GM21737 (cell line): Measurements from ENCODE around the gene RAB41.
"Not testable (repeated sequence)": the region's sequence is repeated elsewhere in the genome, so short reads cannot be mapped to it uniquely, and the experiment has no call there.

ENCODE experiments used
- ATAC-seq: cut with Tn5 transposase; IDR thresholded peaks from one replicate; pipeline ENCODE4 v1.9.1; 2021; ENCODE audit warnings: mild to moderate bottlenecking, moderate library complexity; ENCODE audit not compliant: unreplicated experiment

Gene RAB41

DNA sequence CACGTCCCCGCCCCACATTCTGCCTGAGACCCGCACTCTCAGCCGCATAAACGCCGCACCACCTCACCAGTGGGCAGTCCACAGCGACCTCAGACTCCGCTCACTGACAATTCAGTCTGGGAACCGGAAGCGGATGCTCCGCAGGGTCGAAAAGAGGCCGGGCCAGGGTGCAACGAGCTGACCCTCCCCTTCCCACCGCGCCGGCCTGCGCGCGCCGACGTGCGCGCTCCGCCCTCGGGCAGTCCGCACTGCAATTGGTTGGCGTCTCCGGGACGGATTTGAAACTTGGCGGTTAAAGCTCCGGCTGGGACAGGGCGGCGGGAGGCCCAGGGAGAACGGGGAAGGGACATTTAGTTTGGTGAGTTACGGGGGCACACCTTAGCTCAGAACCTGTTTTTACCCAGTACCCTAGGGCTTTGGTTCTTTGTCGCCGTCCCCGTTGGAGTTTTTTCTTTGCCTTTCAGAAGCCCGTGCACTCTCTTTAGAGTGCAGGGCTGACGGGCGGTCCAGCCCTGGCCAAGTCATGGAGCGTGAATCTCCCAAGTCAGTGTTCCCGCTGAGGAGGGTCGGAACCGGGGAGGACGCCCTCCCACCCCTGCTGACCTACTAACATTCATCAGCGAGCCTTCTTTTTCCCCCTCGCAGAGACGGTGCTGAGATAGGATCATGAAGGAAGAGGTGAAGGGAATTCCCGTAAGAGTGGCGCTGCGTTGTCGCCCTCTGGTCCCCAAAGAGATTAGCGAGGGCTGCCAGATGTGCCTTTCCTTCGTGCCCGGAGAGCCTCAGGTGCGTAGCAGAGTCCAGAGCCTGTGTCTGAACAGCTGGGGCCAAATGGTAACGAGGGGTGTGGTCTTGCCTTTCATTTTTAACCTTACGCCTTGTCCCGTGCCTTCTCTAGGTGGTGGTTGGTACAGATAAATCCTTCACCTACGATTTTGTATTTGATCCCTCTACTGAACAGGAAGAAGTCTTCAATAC is 8.1 kb downstream of the RAB41 start, which contains the start of the genes KIF4A and PDZD11:
Gene KIF4A (plus strand): TSS at position 312 of the 978 bp plus-strand sequence. CDS start 355 bp downstream, at position 667.
Gene PDZD11 (minus strand): TSS at position 135 of the 978 bp plus-strand sequence. CDS start 586 bp downstream, outside the sequence.
- ATAC-seq, result peak; percentile 96

DNA sequence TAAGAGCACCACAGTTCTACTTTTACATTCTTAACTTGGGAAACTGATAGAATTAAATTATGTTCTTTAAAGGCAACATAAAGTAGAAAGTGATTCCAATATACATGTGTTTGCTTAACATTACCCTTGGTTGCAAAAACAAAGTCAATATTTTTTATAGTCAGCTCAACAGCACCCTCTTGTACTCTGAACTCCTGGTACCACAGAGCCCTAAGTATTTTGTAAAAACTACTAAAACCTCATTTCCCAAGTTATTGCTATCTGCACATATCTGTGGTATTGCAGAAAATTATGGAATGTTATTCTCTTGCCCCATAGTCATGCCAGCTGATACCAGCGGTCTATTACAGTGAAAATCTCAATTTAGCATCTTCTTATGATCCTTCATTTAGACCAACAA is 10.8 kb downstream of the RAB41 start:
- ATAC-seq, result no peak

DNA sequence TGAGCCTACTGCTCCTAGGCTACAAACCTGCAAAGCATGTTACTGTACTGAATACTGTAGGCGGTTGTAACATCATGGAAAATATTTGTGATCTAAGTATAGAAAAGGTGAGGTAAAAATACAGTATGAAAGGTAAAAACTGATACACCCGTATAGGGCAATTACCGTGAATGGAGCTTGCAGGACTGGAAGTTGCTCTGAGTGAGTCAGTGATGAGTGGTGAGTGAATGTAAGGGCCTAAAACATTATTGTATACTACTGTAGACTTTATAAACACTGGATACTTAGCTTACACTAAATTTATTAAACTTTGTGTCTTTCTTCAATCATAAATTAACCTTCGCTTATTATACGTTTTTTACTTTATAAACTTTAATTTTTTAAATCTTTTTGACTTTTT is 11.6 kb downstream of the RAB41 start:
- no peak for ATAC-seq

DNA sequence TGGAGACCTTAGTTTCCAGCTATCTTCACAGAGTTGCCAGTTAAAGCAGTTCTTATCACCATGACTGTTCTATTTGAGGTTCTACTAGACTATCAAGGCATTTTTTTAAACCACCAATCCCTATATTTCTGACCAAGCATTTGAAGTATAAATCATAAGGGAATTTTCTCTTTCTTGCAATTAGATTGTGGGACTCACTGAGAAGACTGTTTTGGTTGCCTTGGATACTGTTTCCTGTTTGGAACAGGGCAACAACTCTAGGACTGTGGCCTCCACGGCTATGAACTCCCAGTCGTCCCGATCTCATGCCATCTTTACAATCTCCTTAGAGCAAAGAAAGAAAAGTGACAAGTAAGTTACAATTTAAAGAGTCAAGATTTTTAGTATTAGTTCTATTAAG is 19.7 kb downstream of the RAB41 start:
- no peak for ATAC-seq

DNA sequence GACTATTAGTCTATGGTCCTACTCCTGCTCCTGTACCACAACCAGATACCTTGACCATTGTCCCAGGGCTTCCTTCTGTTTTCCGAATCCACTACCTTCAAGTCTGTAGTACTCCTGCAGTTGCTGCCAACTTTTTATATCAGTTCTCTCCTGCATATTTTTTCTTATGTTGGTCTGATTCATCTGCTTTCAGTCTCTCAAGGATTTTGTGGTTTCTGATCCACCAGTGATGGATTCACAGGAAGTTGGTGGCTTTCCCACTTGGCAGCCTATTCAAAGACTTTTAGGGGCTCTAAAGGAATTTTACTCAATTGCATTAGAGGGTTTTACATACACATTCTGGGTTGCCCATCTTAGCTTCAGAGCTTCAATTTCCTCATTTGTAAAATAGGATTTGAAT is 31.5 kb downstream of the RAB41 start:
- no peak for ATAC-seq

DNA sequence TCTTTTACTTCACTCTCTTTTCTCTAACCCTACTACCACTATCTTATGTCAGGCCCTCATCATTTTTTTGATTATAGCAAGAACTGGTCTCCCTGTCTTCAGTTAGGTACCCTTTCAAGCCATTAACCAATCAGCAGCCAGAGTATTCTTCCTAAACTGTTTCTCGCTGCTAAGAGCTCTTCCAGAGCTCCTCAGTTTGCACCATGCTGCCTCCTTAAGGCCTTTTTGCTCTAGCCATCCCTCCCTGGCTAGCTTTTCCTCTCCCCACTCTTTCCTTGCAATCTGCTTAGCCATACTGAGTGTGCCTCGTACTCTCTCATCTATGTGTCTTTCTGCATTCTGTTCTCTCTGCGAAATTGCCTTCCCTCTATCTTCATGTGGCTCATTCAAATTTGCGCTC is 40.8 kb downstream of the RAB41 start:
- no peak for ATAC-seq

DNA sequence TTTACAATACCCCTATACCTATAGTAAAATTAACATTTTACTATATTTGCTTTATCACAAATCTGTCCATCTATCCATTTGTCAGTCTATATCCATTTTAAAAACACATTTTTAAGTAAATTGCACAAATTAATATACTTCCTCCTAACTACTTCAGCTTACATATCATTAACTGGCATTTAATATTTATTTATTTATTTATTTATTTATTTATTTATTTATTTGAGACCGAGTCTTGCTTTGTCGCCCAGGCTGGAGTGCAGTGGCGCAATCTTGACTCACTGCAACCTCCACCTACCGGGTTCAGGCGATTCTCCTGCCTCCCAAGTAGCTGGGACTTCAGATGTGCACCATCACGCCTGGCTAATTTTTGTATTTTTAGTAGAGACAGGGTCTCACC is 41.7 kb downstream of the RAB41 start:
- ATAC-seq, result not testable (repeated sequence)

DNA sequence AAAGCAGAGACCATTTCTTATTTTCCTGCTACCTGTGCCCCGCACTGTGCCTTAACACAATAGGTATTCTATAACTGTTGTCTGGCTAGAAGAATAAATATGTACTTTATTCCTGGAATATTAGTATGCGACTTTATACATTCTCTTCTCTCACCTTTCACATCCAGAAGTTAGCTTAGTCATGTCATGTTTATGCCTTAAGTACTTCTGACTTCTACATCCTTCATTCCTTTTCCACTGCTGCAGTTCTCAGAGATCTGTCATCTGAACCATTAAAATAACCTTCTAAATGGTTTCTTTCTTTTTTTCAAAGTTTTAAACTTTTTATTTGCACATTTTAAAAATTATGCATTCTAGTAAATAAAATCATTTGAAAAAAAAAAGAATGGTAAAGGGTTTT is 42.4 kb downstream of the RAB41 start:
- ATAC-seq, result no peak

DNA sequence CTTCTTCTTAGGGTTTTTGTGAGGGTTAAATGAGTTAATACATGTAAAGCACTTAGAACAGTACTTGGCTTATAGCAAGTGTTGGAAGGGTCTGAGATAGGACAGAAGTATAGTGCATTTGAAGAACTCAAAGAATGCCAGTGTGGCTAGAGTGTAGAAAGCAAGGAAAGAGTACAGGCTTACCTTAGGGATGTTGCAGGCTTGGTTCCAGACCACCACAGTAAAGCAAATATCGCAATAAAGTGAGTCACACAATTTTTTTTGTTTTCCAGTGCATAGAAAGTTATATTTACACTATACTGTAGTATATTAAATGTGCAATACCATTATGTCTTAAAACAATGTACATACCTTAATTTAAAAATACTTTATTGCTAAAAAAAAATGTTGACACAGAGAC is 49.2 kb downstream of the RAB41 start:
- no peak for ATAC-seq

DNA sequence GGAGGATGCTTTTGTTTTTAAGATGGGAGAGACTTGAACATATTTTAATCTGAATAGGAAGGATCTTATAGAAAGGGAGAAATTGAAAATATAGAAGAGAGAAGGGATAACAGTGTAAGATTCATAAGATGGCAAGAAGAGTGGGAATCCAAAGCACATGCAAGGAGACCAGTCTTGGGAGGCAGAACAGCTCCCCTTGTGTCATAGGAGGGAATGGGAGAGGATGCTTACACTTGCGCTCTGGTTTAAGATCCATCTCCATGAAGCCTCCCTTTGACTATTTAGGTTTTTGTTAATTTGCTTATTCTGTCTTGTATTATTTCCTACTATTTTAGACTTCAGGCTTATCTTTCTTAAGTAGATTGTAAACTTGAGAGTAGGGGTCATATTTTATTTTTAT is 50.6 kb downstream of the RAB41 start:
- ATAC-seq, result no peak
